HepG2 (cell line): ENCODE data around the gene PLK4. TPM values are rescaled to one million over a fixed set of nuclear protein-coding genes. Genes with fewer than 3 reads are reported as not detected.
A peak's percentile ranks its signal among the peaks of the same experiment; 100 is the strongest.

ENCODE experiments used
- DZIP1 ChIP-seq: sonication (generic); formaldehyde crosslinking; IDR thresholded peaks from 2 replicates; pipeline ENCODE4 v1.5.0; 2020; ENCODE audit warnings: mild to moderate bottlenecking, missing genetic modification reagents
- GATA4 ChIP-seq: sonication (generic); IDR thresholded peaks from 2 replicates; pipeline ENCODE4 v1.6.1; 2016; ENCODE audit warnings: antibody characterized with exemption, low read depth, borderline replicate concordance
- HOXD1 ChIP-seq: sonication (generic); formaldehyde crosslinking; IDR thresholded peaks from 2 replicates; pipeline ENCODE4 v1.5.0; 2020; ENCODE audit warnings: missing genetic modification reagents
- PAXIP1 ChIP-seq: sonication (generic); formaldehyde crosslinking; conservative IDR thresholded peaks from 2 replicates; pipeline ENCODE4 v1.4.0; 2020; ENCODE audit warnings: mild to moderate bottlenecking, missing genetic modification reagents, moderate library complexity
- SNAPC4 ChIP-seq: sonication (generic); formaldehyde crosslinking; IDR thresholded peaks from 2 replicates; pipeline ENCODE4 v1.4.0; 2020; ENCODE audit warnings: mild to moderate bottlenecking, missing genetic modification reagents
- SRSF1 ChIP-seq: fragments of 200-400 bp; formaldehyde crosslinking; optimal IDR thresholded peaks from 2 replicates; pipeline ENCODE3; 2017; ENCODE audit warnings: mild to moderate bottlenecking, low read depth, low read length, moderate library complexity
- THYN1 ChIP-seq: sonication (generic); formaldehyde crosslinking; IDR thresholded peaks from 2 replicates; pipeline ENCODE4 v1.8.1; 2023; ENCODE audit warnings: low read depth, mild to moderate bottlenecking, moderate library complexity, missing genetic modification reagents, borderline replicate concordance
- ZNF10 ChIP-seq: sonication (generic); formaldehyde crosslinking; IDR thresholded peaks from 2 replicates; pipeline ENCODE4 v1.4.0; 2020; ENCODE audit warnings: mild to moderate bottlenecking, low read depth, missing genetic modification reagents, borderline replicate concordance
- ZNF547 ChIP-seq: sonication (generic); formaldehyde crosslinking; IDR thresholded peaks from 2 replicates; pipeline ENCODE4 v1.5.1; 2020; ENCODE audit warnings: mild to moderate bottlenecking, missing genetic modification reagents
- polyA plus RNA-seq, 8 experiments: library from polyadenylated mRNA; depleted of rRNA in 3 of 8; stranded (reverse) in 7 of 8; unstranded in 1 of 8; fragments of >200 nt; fragmentation: Illumina TruSeq in 4 of 8; extraction: Trizol in 4 of 8; gene quantifications; 2 replicates each; pipeline versions ENCODE4 v1.2.1 to v1.2.3, GENCODE V29; 2011 to 2016; ENCODE audit warnings: low read depth in 4 of 8, missing spikeins in 1 of 8, mixed read lengths in 1 of 8; ENCODE audit not compliant: insufficient read depth in 1 of 8
- total RNA-seq, 5 experiments: library from RNA; depleted of rRNA; stranded (reverse); fragments of >200 nt; fragmentation: Illumina TruSeq; extraction: Trizol; gene quantifications; 2 replicates each; pipeline ENCODE4 v1.2.3, GENCODE V29; 2016; ENCODE audit warnings: low read depth in 1 of 5

The PLK4 gene
- total and polyA plus RNA-seq, 2 of the 13 experiments (the other 11 are each of a cell fraction or from before 2014, with no cell fraction given) = 22.4 to 46.1 TPM

- 0 out of 2 replicates have a peak, but pooled peaks have one; percentile 43 for TF ChIP-seq THYN1 (CRISPR knock-in tag)
- peak; percentile 66; the same call in 1 of the 2 replicates for TF ChIP-seq GATA4
- peak; percentile 39; the same call in 1 of the 2 replicates for TF ChIP-seq SNAPC4 (CRISPR knock-in tag)
- TF ChIP-seq SRSF1 = peak; percentile 61
- TF ChIP-seq ZNF547 (CRISPR knock-in tag) = peak; percentile 60; the same call in 1 of the 2 replicates
- no peak; the same call in 1 of the 2 replicates for TF ChIP-seq HOXD1 (CRISPR knock-in tag)
- peak; percentile 78; the same call in 1 of the 2 replicates for TF ChIP-seq DZIP1 (CRISPR knock-in tag)
- TF ChIP-seq PAXIP1 (CRISPR knock-in tag) = peak; percentile 14; the same call in 1 of the 2 replicates
- TF ChIP-seq ZNF10 (CRISPR knock-in tag) = no peak
These were observed at the start of gene PLK4 (continued) for GRCh38 chr4:127880763-127881562.
